Measurements from ENCODE around the gene PPM1D. TPM values are rescaled to one million over a fixed set of nuclear protein-coding genes. Genes with fewer than 3 reads are reported as not detected.
A peak's percentile ranks its signal among the peaks of the same experiment; 100 is the strongest.

PPM1D gene
- total RNA-seq, 6 experiments from 2014 or later: 4.9 to 5.6 (median 5.4) TPM

GRCh38 chr17:60647705-60648104, 47.7 kb downstream of the PPM1D start:
- no peaks in the 10 kb centered on the region for H3K9me3 ChIP-seq
- no peak overlapping the region for H3K4me3 ChIP-seq
- DNase-seq (no peak), ATAC-seq (no peak)
- H3K27me3 ChIP-seq: no peaks in the 10 kb centered on the region
- intact Hi-C loops (cut with DNase I): no loop called here
- TF ChIP-seq POLR2A (IDR thresholded peaks at IDR 0.05): no peak
- no peak for TF ChIP-seq CTCF (IDR thresholded peaks at IDR 0.05)
- no peak overlapping the region for H3K27ac ChIP-seq
- no peaks in the 10 kb centered on the region for H3K4me1 ChIP-seq
- H3K36me3 ChIP-seq: peaks cover 0 to 21% (median 4%) of the 10 kb centered on the region in 4 donors
- 71% methylated on average over 1 of the region's 1 CpG for WGBS (ENCODE audit: insufficient coverage, low coverage, low lambda C conversion rate, missing lambda C conversion rate)

GRCh38 chr17:60652454-60653247, 52.7 kb downstream of the PPM1D start:
- ATAC-seq (peak in 1 of 4 donors; percentile 41), DNase-seq (no peak)
- WGBS (ENCODE audit: insufficient coverage, low coverage, low lambda C conversion rate, missing lambda C conversion rate): 65% methylated on average over 2 of the region's 2 CpGs

GRCh38 chr17:60653569-60653968, 53.6 kb downstream of the PPM1D start:
- ATAC-seq: no peak
- H3K9me3 ChIP-seq: no peaks in the 10 kb centered on the region
- DNase-seq: no peak
- H3K27me3 ChIP-seq: no peaks in the 10 kb centered on the region
- H3K4me1 ChIP-seq: no peaks in the 10 kb centered on the region
- peaks cover 0 to 14% (median 4%) of the 10 kb centered on the region in 4 donors for H3K36me3 ChIP-seq
- H3K27ac ChIP-seq: no peak overlapping the region
- no peak overlapping the region for H3K4me3 ChIP-seq
- intact Hi-C loops (cut with DNase I): no loop called here
- 94% methylated on average over 1 of the region's 1 CpG for WGBS (ENCODE audit: insufficient coverage, low coverage, low lambda C conversion rate, missing lambda C conversion rate)
- TF ChIP-seq POLR2A (IDR thresholded peaks at IDR 0.05) (no peak), CTCF (IDR thresholded peaks at IDR 0.05) (no peak)

More at GRCh38 chr17:60652454-60653247, 52.7 kb downstream of the PPM1D start:
- Histone ChIP-seq H3K27ac (no peak overlapping the region), H3K27me3 (no peaks in the 10 kb centered on the region), H3K9me3 (no peaks in the 10 kb centered on the region), H3K4me3 (no peak overlapping the region), H3K4me1 (no peaks in the 10 kb centered on the region), H3K36me3 (peaks cover 0 to 21% (median 4%) of the 10 kb centered on the region in 4 donors)
- intact Hi-C loops (cut with DNase I): no loop called here
- TF ChIP-seq POLR2A (IDR thresholded peaks at IDR 0.05): no peak
- no peak for TF ChIP-seq CTCF (IDR thresholded peaks at IDR 0.05)

- Histone ChIP-seq H3K27ac (no peak overlapping the region), H3K4me3 (no peak overlapping the region), H3K27me3 (no peaks in the 10 kb centered on the region), H3K9me3 (no peaks in the 10 kb centered on the region), H3K4me1 (no peaks in the 10 kb centered on the region), H3K36me3 (no peaks in the 10 kb centered on the region)
- no peak for DNase-seq
- intact Hi-C loops (cut with DNase I): no loop called here
- 95% methylated on average over 5 of the region's 5 CpGs for WGBS (ENCODE audit: insufficient coverage, low coverage, low lambda C conversion rate, missing lambda C conversion rate)
- ATAC-seq: no peak
- TF ChIP-seq CTCF (IDR thresholded peaks at IDR 0.05) (no peak), POLR2A (IDR thresholded peaks at IDR 0.05) (no peak)
These were observed 56.5 kb downstream of the PPM1D start for GRCh38 chr17:60656499-60656898.
